Activated T-cell treated with anti-CD3 and anti-CD28 coated beads for 4 hours (primary cell): ENCODE data around the gene ZBTB47.

ENCODE experiments used
- DNase-seq: peaks from one replicate; pipeline ENCODE4 v3.0.0-alpha.2; 2020

Gene ZBTB47

DNA sequence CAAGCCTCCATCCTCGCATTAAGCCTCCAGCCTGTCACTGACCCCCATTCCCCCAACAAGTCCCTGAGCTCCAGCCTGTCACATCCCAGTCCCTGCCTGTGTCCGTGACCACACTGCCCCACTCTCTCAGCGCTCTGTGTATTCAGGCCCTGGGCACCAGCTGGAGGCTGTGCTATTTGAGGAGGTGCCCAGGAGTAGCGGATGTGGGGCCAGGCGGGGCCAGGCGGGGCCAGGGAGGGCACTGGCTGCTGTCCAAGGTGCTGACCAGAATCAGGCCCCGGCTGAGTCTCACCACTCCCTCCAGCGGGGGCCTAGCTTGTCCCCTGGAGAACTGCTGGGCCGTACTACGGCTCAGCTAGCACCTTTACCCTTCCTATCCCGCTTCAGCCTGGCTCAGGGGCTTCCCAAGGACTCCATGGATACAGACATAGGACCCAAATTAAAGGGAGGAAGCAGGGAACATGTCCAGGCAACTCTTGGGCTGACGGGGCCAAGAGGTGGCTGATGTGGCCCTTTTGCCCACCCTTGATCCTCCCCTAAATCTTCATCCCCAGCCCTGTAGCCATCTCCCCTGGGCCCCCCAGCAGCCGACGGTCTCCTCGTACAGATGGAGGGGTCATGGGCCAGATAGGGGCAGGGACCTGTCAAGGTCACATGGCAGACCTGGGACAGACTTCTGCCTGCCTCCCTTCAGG is 48.0 kb downstream of the ZBTB47 start:
- peak; percentile 14 for DNase-seq

DNA sequence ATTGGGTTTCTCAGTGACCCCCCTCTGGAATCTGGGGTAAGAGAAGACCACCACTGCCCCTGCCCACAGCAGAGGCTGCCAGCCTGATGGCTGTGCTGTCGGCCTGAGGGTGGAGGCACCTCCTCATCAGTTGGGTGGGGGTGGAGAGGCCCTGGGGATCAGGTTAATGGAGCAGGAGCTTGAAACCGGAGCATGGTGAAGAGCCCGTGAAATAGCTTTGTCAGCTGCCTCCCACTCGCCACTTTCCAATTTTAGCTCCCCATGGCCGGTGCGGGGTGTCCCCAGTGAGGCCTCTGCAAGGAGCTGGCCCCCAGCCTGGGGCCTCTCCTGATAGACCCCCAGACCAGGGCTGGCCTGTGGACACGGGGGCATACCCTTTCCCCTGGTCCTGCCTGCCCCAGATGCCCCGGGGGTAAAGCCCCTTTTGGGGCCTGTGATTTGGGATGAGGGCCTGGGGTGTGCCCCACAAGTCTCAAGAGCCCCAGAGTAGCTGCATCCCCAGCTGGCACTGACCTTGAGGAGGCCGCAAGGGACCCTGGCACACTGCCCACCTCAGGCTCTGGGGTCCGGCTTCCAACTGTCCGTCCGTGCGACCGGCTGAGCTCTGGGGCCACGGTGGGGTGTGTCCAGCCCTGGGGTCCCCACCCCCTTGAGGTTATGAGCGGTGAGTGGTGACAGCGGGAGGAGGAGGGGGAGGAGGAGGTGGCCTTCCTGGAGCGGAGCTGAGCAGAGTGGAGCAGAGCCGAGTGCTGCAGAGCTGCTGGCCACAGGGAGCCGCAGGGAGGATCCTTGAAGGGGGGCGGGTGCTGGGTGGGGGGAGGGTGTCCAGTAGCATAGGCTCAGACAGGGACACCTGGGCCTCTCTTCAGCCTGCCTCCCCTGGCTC is 48.8 kb downstream of the ZBTB47 start, which contains the start of gene HHATL:
Gene HHATL, minus strand, starts transcription at position 733 of the 886 bp plus-strand sequence. CDS start 1,972 bp downstream, outside the sequence.
- no peak for DNase-seq

DNA sequence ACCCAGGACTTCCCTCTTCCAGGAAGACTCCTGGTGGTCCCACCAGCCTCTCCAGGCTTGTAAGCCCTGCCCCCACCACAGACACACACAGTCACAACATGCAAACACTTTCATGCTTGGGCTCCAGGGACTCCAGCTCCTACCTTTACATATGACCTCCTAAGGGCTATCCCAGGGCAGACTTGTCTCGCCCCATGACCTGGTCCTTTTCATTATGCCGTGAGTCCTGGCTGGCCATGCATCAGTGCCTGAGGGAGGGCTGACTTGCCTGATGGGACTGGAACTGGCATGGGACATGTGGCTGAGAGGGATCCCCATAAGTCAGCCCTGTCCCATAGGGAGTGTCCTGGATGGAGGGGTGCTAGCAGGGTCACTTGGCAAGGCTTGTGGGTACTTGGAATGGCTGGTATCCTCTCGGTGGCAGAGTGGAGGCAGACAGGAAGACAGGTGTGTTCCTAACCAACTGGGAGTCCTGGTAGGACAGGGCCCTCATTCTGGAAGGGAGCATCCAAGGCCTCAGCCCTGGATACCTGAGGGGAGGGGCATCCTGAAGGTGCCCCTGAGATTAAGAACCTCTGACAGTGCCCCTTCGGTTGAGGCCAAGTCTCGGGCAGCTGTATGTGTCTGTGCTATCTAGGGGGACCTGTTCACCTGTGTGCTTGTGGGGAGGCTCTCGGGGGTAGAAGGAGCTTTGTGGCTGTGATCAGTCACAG is 49.6 kb downstream of the ZBTB47 start:
- DNase-seq: no peak

DNA sequence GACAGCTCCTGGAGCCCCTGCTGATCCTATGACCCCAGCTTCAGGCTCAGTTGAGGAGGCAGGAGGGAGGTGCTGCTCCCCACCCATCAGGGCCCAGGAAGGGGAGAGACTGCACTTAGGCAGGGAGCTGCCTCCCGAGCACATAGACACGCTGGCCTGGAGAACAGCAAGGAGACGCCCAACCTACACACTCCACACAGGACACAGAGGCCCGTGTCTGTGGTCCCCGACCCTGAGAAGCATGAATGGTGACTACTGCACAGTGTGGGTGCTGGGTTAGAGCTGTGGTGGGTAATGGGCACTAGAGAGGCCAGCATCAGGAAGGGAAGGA is 50.2 kb downstream of the ZBTB47 start:
- no peak for DNase-seq

DNA sequence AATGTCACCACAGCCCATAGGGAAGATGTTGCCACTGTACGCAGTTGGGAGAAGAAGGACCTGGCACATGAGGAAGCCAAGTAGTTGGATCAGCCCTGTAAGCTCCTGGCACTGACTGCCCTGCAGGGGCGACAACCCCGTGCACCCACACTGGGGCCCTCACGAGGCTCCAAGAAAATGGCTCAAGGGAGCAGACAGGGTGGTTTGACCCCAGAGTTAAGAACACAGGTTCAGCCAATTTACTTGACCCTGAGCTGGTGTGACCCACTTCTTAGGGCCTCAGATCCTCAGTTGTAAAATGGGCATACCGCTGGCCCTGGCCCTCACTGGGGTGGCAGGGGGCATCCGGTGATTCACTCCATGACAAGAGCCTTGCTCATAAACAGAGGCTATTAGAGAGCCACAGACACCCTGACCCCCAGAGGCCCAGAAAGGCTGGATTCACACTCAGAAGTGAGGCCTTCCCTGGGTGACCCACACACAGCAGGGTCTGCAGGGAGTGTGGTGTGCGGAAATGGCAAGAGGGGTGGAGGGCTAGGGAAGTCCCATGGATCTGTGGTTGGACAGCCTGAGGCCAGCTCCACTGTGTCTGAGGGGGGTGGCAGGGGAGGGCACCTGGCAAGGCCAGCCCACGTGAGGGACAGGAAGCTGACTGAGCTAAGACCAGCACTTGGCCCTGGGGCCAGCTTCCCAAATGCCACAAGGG is 50.8 kb downstream of the ZBTB47 start:
- no peak for DNase-seq

DNA sequence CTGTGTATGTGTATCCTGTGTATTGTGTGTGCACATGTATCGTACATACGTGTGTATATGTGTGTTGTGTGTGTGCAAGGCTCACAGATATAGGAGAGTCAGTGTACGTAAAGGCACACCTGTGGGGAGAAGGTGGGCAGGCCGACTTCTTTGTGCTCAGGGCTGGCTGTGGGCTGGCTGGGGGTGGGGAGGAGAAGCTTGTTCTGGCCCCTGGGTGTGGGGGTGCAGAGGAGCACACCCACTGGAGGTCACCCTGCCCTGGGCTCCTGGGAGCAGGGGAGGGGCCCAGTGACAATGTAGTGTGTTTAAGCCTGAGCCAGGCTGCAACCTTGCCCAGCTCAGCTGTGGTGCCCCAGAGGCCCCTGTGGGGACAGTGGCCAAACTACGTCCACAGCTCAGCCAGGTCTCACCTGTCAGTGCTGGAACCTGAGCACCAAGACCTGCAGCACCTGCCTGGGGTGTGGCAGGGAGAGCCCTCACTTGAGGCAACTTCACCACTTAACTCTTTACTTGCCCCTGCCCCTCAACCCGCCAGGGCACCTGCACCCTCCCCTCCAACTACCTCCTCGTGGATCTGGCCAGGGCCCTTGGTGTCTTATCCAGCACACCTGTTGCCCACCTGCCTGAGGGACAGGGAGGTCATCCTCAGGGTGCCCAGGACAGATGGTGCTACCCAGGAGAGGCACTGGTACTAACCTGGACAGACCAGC is 51.7 kb downstream of the ZBTB47 start:
- no peak for DNase-seq

DNA sequence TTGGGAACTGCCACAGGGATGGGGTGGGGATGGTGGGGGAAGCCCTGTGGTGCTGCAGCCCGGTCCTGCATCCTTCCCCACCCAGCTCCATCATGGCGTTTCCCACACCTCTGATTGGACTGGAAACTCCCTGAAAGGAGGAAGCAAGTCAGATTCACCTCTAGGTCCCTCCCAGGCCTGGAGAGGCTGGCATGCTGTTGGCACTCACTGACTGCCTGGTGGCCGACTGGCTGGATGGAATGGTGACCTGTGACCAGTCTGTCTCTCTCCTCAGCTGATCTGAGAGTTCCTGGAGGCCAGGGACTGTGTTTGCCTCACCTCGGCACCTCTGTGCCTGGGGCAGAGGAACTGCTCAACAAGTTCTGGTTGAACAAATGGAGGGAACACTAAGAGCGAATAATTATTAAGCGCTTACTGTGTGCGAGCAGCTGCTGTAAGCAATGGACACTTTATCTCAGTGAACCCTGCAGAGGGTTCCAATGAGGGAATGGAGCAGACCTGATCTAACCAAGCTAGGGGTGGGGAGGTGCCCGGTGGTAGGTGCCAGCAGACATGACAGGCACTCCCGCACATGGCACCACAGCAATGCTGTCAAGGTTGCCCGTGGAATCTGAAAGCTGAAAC is 52.6 kb downstream of the ZBTB47 start:
- no peak for DNase-seq

DNA sequence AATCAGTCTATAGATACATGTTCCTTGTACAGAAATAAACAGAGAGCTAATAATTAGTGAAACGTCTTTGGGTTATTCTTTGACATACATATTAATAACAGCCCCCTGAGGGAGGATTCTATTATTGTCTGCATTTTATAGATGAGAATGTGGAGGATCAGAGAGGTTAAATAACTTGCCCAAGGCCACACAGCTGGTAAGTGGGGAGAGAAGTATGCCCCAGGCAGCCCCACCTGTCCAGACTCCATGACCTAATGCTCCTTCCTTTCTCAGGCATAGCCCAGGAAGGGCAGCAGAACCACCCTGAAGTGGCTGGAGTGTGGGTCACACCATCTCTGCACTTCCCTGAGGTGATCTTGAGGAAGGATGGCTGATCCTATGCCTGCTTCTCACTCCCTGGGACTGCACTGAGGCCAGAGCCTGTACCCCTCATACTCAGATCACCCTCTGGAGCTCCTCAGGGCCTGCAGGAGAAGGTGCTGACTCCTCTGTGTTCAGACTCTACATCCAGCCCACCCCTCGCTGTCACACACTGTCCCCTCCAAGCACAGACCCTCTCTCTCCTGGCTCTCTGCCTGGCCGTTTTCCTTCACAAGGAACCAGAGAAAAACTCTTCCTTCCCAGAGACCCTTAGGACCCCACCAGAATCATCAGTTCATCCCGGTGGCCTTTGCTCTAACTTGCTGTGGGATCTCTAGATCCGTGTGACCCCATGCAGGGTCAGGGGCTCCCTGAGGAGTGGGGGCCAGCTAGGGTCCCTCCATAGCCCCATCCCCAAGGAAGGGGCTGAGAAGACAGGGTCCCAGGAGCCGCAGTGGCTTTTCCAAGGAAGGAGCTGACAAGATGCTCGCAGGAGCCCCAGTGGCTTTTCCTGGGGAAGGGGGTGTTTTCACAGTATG is 53.5 kb downstream of the ZBTB47 start:
- DNase-seq: no peak

DNA sequence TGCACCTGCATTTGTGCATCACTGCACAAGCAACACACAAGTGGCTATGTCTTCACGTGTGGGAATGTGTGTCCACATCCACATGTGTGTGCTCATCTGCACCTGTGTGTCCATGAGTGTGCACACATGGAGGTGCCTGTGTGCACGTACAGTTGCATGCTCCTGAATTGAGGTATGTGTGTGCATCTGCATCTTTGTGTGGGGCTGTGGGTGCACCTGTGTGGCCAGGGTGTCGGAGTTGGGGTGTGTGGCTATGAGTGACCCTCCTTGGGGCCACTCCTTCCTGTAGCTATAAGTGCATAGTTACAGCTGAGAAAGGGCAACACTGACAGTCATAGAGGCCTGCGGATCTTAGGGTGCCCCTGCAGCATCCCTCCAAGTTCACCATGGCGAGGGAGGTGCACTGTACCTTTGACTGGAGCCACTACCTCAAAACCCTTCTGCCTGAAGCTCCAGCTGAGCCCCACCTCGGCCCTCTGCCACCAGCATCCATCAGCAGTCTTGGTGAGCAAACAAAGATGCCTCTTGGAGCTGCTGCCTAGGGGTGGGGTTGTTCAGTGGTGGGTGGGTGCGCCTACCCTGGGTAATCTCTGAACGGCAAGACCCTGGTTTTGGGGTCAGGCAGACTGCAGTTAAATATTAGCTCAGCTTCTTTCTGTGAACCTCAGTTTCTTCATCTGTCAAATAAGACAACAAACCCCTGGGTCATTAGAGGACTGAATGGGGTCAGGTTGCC is 54.3 kb downstream of the ZBTB47 start:
- DNase-seq: no peak

DNA sequence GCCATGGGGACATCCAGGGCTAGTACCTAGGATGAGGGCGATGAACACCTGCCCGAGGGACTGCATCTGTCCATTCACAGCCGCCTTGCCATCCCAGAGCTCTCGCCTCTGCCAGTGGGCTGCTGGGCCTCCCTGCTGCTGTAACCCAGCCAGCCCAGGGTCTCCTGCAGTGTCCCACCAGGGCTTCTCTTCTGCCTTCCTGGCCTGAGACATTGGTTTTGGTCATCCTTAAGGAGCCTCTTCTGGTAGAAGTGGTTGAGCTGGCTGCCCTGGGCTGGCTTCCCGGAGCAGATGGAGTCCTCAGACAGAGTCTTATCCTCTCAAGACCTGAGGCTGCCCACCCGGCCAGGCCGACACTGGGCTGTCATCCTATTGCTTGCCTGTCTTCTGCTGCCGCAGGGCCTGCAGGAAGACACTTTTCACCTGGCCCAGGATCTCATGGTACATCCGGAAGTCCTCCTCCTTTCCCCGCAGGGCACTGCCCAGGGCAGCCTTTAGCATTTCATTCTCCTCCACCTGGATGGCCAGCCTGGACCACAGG is 55.2 kb downstream of the ZBTB47 start:
- DNase-seq: no peak

DNA sequence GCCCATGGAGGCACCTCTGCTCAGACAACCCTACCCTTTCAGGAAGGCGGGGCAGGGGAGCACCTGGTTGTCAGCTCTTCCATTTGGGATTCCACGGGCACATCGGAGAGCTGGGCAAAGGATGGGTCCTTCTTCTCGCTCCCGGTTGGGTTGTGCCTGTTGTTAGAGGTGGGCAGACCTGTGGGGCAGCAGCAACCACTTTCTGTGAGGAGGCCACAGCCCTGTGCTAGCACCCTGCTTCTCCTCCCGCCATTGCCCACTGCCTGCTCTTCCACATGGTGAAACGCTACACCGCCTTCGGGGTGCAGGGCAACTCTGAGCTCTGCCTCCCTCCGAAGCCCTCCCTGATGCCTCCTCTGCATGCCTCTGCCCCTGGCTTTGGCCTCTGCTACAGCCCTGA is 56.1 kb downstream of the ZBTB47 start:
- no peak for DNase-seq

DNA sequence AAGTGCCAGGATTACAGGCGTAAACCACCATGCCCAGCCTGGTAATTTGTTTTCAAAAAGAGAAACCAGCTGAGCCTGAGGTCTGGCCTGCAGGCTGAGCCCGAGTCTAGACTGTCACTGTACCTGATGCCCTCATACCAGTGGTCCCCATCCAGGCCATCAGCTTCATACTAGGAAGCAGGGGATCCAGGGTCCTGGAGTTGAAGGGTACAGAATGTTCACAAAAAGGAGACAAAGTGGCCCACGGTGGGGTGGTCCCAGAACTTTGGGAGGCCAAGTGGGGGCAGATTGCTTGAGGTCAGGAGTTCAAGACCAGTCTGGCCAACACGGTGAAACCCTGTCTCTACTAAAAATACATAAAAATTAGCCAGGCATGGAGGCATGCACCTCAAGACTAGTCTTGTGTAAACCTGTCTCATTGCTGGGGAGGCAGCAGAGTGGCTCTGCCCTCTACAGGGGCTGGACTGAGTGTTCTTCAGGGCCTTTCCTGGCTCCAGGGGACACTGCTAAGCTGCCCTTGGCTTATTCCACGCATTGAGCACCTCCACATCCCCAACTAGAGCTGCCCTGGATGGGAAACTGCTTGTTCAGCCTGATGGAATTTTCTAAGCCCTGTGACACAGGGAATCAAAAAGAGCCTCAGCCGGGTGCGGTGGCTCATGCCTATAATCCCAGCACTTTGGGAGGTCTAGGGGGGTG is 57.0 kb downstream of the ZBTB47 start:
- no peak for DNase-seq

DNA sequence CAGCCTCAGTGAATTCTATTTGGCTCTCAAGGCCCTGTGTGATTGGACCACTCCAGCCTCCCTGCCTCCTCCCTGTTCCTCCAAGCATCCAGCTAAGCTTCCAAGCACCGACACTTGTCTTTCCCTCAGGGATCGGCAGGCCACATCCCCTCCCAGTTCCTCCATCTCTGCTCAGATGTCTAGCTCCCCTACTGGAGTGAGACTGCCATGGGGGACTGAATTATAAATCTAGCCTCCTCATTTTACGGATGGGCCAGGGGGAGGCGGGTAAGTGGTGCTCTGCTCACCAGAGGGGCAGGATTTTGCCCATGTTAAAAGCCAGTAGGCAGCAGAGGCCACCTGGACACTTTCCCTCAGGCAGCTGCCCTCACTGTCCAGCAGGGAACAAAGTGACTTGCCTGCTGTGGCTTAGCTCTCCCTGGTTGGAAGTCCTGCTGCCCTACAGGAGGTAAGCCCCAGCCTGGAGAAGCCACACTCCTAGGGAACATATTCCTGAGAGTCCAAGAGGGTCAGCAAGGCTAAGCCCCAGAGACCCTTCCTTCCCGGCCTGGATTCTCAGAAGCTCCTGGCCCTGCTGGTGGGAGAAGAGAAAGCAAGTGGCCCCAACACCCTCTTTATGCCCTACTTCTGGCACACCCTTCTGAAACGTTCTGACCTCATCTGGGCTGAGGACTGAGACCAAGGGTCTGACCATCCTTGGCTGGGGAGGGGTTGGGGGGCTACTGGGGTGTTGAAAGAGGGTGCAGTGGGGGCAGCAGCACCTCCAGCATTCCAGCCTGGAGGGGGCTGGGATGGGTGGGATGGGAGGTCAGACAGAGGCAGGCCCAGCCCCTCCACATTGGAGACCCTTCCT is 58.2 kb downstream of the ZBTB47 start:
- no peak for DNase-seq

DNA sequence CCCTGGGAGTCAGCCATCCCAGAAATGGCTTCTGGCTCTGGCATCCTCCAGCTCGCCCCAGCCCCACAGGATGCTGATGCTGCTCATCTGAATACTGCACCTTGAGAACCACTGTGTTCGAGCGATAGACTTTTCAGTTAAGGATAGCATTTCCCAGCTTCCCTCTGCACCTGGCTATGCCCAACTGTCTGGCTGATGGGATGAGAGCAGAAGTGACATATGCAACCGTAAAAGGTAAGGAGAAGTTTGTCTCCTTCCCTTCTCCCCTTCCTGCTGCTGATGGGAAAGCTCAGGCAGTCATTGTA is 58.8 kb downstream of the ZBTB47 start:
- DNase-seq: no peak

DNA sequence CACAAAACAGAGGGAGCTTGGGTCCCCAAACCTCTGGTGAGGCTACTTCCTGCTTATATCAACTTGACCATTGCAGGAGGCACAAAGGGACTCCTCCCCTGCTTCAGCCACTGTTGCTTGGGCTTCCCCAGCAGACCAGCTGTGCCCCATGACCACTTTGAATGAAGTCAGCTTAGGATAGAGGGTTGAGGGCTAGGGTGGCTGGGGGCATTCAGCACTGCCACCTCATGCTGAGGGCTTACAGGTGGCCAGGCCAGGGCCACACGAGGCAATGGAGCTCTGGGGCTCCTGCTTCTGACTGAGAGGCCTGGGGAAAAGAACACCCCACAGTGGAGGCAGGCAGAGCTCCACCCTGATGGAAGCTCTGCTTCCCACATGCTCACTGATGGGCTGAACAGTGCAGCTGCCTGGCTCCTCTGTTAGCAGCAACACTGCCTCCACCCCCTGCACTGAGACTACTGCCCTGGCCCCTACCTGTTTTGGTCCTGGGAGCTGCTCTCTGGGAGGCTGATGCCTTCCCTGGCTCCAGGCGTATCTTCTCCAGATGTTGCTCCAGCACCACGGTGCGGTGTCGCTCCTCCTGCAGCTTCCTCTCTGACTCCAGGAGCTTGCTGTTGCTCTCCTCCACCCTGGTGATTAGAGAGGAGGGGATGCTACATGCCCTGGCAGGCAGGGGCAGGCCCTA is 59.3 kb downstream of the ZBTB47 start:
- DNase-seq: no peak

DNA sequence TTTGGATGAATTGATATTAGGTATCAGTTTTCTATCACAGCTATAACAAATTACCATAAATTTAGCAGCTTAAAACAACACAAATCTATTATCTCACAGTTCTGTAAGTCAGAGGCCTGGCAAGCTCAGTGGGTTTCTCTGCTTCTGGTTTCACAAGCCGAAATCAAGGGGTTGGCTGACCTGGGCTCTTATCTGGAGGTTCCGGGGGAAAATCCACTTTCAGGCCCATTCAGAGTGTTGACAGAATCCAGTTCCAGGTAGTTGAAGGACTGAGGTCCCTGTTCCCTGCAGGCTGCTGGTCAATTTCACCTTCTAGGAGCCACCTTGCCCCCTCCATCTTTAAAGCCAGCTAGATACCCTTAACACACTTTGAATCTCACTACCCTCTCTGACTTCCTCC is 60.2 kb downstream of the ZBTB47 start:
- no peak for DNase-seq

DNA sequence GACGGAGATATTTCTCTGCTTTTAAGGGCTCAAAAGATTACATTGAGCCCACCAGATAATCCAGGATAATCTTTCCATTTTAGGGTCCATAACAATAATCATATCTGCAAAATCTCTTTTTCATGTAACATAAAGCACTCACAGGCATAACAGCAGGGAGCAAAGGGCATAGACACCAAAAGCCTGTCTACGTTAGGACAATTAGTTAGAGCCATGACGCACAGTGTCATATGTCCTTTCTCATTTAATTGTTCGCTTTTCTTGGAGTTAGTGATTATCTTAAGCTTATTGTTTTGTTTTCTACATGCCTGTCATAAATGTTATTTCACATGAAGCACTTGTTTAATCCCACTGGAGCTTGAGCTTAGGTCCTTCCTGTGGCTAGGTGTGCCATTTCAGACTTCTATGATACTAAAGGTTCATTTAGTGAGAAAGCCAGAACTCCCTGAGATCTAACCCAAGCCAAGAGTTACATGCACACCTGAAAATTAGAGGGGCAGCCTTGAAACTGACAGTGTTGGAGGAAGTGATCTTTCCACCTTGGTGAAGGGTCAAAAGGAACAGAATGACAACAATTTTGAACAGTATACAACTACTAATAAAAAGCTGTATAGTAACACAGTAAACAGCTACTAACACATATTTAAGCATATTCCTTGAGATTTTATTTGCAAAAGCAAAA is 60.8 kb downstream of the ZBTB47 start:
- no peak for DNase-seq
